Suppressor macrophage treated with lipopolysaccharide for 4 hours (primary cell): ENCODE results near the gene SMYD2.
"Not testable (repeated sequence)": the region's sequence is repeated elsewhere in the genome, so short reads cannot be mapped to it uniquely, and the experiment has no call there.

Experiments used
- DNase-seq: peaks from one replicate; pipeline ENCODE4 v3.0.0-alpha.2; 2020

The SMYD2 gene

GRCh38 chr1:214271995-214272731 is 8.8 kb upstream of the SMYD2 start:
- DNase-seq: no peak

DNA sequence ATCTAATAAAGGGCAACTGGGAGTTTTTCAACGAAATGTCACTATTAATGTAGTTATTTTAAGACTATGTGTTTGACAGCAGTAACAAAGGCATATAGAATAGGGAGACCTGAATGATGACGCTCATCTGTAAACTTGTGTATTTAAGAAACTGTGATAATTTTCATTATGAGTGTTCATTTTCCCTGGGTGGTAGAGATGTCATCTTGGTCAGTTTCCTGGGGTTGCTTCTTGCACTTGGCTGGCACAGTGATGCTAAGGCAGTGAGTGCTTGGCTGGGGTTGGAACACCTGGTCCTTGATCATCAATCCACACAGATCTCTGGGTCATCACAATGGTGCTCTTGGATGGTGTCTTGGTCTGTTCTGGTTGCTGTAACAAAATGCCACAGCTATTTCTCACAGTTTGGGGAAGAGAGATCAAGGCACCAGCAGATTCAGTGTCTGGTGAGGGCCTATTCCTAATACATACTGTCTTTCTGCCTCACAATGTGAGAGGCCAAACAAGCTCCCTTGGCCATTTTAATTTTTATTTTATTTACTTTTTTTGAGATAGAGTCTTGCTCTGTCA is 7.9 kb upstream of the SMYD2 start:
- no peak for DNase-seq

DNA sequence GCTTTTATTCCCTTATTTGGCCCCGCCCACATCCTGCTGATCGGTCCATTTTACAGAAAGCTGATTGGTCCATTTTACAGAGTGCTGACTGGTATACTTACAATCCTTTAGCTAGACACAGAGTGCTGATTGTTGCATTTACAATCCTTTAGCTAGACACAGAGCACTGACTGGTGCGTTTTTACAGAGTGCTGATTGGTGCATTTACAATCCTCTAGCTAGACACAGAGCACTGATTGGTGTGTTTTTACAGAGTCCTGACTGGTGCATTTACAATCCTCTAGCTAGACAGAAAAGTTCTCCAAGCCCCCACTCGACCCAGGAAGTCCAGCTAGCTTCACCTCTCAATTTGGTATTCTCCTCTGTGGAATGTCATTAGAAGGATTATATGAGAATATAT is 5.3 kb upstream of the SMYD2 start:
- not testable (repeated sequence) for DNase-seq

GRCh38 chr1:214276786-214277185 is 4.2 kb upstream of the SMYD2 start:
- no peak for DNase-seq

DNA sequence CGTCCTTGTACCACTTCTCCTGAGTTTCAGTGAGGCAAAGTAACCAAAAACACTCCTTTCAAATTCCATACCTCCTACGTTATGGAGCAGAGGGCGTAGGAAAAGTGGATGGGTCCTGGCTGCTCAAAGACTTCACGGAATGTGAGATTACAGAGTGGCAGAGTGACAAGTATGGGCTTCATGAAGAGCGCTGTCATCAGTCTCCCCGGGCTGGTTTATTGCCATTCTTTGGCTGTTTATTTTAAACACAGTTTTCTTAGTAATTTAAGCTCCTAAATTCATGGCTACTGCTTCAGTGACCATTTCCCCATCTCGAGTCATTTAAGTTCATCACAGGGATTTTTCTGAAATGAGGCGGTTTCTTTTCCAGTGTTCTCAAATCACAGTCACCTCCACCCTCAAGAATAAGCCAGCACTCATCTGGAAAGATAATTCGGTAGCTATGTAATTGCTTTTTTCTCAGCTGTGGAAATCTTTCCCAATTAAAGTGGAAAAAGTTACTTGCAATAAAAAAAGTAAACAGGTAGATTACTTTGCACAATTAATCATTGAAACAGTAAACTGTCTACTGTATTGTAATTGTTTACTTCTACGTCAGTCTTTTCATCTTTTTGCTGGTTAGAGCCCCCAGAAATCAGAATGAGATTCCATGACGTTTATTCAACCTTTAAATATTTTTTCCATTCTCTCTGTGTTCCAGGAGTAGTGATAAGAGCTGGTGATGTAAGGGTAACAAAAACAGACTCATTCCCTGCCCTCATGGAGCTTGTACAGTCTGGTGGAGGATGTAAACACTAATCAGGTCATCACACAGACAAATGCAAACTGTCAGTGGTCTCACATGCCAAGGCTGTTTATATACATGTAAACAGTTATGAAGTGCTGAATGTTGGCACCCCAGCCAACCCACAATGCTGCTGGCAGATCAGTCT is 3.0 kb upstream of the SMYD2 start:
- no peak for DNase-seq

GRCh38 chr1:214280386-214281020 is 456 bp upstream of the SMYD2 start:
- peak; percentile 41 for DNase-seq

DNA sequence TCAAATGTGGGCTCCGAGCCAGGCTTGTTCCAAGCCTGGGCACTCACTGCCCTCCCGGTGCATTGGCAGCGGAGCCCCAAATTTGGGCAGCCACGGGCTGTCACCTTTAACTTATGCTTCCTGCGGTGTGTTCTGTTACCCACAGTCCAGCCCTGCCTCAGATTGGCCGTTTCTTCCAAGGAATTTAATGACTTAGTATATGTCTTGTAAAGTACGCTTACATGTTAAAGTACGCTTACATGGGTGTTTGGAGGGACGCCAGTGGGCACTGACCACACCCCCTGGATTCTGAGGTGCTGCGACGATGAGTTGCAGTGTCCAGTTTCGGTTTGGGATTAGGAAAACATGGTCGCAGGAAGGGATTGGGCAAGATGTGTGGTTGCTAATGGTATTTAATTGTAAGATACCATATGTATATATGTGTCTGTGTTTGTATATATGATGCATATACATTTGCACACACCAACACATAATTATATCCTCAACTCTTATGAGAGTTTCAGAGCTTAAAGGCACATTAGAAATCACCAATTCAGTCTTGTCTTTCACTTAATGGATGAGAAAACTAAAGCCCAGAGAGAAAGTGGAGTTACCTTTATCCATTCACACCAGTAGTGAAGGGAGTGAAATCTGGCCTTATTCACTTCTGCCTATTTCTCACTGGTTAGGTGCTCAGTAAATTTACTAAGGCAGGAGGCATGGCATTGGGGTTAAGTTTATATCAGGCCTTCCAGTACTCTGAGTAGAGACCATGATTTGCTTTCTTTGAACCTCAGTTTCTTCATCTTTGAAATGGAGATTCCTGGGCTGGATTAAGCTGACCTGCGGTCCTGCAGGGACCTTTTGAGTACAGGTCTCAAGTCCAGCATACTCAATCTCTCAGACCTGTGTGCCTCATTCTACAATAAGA is 1.0 kb downstream of the SMYD2 start:
- DNase-seq: peak; percentile 64

GRCh38 chr1:214282630-214283242 is 1.8 kb downstream of the SMYD2 start:
- DNase-seq: no peak

- DNase-seq: no peak
Observed at GRCh38 chr1:214285610-214286440, 4.9 kb downstream of the SMYD2 start.

DNA sequence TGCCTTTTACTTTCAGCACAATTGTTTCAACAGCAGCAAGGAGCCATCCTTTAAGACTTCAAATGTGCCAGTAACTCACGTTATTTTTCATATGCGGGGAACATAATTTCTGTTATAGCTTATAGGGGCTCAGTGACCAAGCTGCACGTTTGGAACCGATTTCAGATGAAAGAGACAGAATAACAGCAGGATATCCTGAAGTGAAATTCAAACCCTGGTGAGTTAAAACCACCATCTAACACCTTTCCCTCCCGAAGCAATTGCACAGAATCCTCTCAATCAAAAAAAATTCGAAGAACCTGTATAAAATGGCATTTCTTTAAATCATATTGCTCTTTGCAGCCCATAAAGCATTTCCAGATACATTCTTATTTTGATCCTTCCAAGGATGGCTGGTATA is 6.9 kb downstream of the SMYD2 start:
- no peak for DNase-seq

GRCh38 chr1:214289574-214290272 is 8.8 kb downstream of the SMYD2 start:
- no peak for DNase-seq

GRCh38 chr1:214290424-214291037 is 9.6 kb downstream of the SMYD2 start:
- no peak for DNase-seq

DNA sequence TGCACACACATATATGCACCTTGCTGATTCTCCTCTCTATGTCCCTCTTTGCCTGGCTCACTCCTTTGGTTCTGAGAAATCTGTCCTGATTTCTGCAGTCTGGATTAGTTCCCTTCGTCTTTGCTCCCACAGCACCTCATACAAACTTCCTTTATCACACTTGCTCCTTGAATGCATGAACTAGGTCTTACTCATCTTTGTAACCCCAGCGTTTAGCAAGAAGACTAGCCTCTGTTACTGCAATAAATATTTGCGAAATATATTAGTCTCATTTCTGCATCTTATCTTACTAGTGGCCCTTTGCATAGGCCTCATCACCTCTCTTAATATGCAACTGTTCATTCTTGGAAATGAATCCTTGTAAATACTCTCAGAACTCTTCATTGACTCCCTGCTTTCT is 11.4 kb downstream of the SMYD2 start:
- DNase-seq: peak; percentile 77

DNA sequence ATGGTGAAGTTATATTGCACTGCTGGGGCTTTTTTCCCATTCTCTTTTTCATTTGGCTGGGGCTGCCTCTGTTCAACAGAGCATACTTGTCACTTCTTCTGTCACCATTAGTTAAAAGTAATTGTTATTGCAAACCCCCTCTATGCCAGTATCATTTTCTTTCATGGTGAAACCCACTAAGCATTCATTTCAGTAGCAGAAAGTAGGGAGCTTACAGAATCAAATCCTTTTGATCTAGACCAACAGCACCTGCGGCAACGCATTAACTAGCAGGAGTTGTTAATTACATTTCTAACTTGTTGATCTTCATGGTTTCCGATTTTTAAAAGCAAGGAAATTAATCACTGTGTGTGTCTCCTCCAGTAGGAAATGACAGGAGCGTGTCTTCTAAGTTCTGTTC is 15.0 kb downstream of the SMYD2 start:
- DNase-seq: no peak

- DNase-seq: no peak
Observed at GRCh38 chr1:214296860-214297745, 16.1 kb downstream of the SMYD2 start.

GRCh38 chr1:214300149-214300780 is 19.3 kb downstream of the SMYD2 start:
- no peak for DNase-seq

DNA sequence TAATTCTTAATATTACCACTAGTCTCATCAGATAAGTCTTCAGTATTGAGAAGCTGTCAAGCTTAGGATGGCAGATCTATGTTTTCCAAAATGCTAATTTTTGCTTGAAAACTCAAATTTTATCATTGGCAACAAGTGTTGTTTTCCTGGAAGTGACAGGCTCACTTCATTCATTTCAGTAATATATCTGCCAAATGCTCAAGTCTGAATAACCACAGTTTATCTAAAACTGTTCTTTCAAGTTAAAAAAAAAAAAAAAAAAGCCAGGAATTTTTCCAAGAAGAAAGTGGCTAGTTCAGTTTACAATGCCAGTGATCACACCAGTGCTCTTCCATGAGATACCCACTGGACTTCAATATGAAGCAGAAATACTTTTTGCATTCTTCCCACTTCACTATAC is 20.6 kb downstream of the SMYD2 start:
- no peak for DNase-seq
